SK-N-SH (cell line): ENCODE results near the gene FAM149A. TPM values are rescaled to one million over a fixed set of nuclear protein-coding genes. Genes with fewer than 3 reads are reported as not detected.

Experiments
- CTCF ChIA-PET: fragments of 300-600, 350-600 bp; formaldehyde crosslinking; extraction: SDS; loops from one replicate; lab custom pipeline; 2021; lab: Yijun Ruan, JAX
- POLR2A ChIA-PET: fragments of 350-600 bp; sonication (Branson Sonifier 250); formaldehyde crosslinking; extraction: SDS; loops from one replicate; lab custom pipeline; 2020; ENCODE audit warnings: antibody characterized with exemption, inconsistent platforms; lab: Yijun Ruan, JAX
- DNase-seq: peaks from one replicate; pipeline ENCODE4 v3.0.0; 2012
- H2AFZ ChIP-seq: fragments of 200-600 bp; sonication (generic); 2 replicates; pipeline ENCODE4 v1.8.1; 2016; ENCODE audit warnings: antibody characterized with exemption, mild to moderate bottlenecking, low read depth
- H3F3A ChIP-seq: fragments of 200-600 bp; sonication (generic); replicated peaks from 2 replicates; pipeline ENCODE3; 2016; ENCODE audit warnings: antibody characterized with exemption, mild to moderate bottlenecking; ENCODE audit not compliant: insufficient read depth
- H3K27ac ChIP-seq, 2 experiments: fragments of 200-500 bp in 1 of 2; fragments of 200-600 bp in 1 of 2; sonication (Bioruptor generic) in 1 of 2; sonication (generic), shearing (Covaris generic) in 1 of 2; 2 replicates each; pipeline versions ENCODE4 v1.5.1 to v1.6.1; 2014 to 2016; ENCODE audit warnings: low read depth in 2 of 2, inconsistent platforms in 1 of 2, low read length in 1 of 2, mild to moderate bottlenecking in 1 of 2, mixed read lengths in 1 of 2
- H3K27me3 ChIP-seq: fragments of 200-600 bp; sonication (generic), shearing (Covaris generic); 2 replicates; pipeline ENCODE4 v1.6.1; 2016; ENCODE audit warnings: mixed run types; ENCODE audit not compliant: insufficient read depth
- H3K36me3 ChIP-seq, 2 experiments: fragments of 200-500 bp in 1 of 2; fragments of 200-600 bp in 1 of 2; sonication (Bioruptor generic) in 1 of 2; sonication (generic) in 1 of 2; replicated peaks in 1 of 2; 2 replicates each; pipeline versions ENCODE3 to v1.5.1; 2014 to 2016; ENCODE audit warnings: low read length in 1 of 2, mild to moderate bottlenecking in 1 of 2; ENCODE audit not compliant: insufficient read depth in 2 of 2, control insufficient read depth in 1 of 2
- H3K4me1 ChIP-seq, 2 experiments: fragments of 200-500 bp in 1 of 2; fragments of 200-600 bp in 1 of 2; sonication (Bioruptor generic) in 1 of 2; sonication (generic), shearing (Covaris generic) in 1 of 2; 2 replicates each; pipeline versions ENCODE4 v1.5.1 to v1.6.1; 2014 to 2016; ENCODE audit warnings: low read depth in 1 of 2, low read length in 1 of 2, mixed run types in 1 of 2; ENCODE audit not compliant: insufficient read depth in 2 of 2, control insufficient read depth in 1 of 2
- H3K4me2 ChIP-seq: fragments of 200-600 bp; sonication (generic), shearing (Covaris generic); 2 replicates; pipeline ENCODE4 v1.6.1; 2017; ENCODE audit warnings: mixed run types
- H3K4me3 ChIP-seq, 2 experiments: fragments of 200-500 bp in 1 of 2; fragments of 200-600 bp in 1 of 2; sonication (Bioruptor generic) in 1 of 2; sonication (generic), shearing (Covaris generic) in 1 of 2; 2 replicates each; pipeline versions ENCODE4 v1.5.1 to v1.8.1; 2014 to 2016; ENCODE audit warnings: low read depth in 2 of 2, inconsistent platforms in 1 of 2, low read length in 1 of 2, mild to moderate bottlenecking in 1 of 2, mixed read lengths in 1 of 2, moderate library complexity in 1 of 2
- H3K79me2 ChIP-seq: fragments of 200-600 bp; sonication (generic); 2 replicates; pipeline ENCODE4 v1.8.1; 2017; ENCODE audit warnings: mild to moderate bottlenecking; ENCODE audit not compliant: insufficient read depth
- H3K9ac ChIP-seq: fragments of 200-600 bp; sonication (generic); 2 replicates; pipeline ENCODE4 v1.6.1; 2017; ENCODE audit warnings: mixed run types
- H3K9me2 ChIP-seq: fragments of 200-600 bp; sonication (generic); 2 replicates; pipeline ENCODE4 v1.6.1; 2017; ENCODE audit warnings: mixed run types
- H3K9me3 ChIP-seq: fragments of 200-600 bp; sonication (generic); 2 replicates; pipeline ENCODE4 v1.6.1; 2017; ENCODE audit warnings: mixed run types, mild to moderate bottlenecking, moderate library complexity
- H4K20me1 ChIP-seq: fragments of 200-600 bp; sonication (generic); 2 replicates; pipeline ENCODE4 v1.6.1; 2017; ENCODE audit warnings: mild to moderate bottlenecking, mixed run types; ENCODE audit not compliant: insufficient read depth
- CHD2 ChIP-seq: fragments of 150-350 bp; IDR thresholded peaks from 2 replicates; pipeline ENCODE4 v1.6.1; 2018; ENCODE audit warnings: low read length; ENCODE audit not compliant: partially characterized antibody
- EP300 ChIP-seq, 2 experiments: IDR thresholded peaks; 2 replicates each; pipeline versions ENCODE4 v1.4.0 to v1.6.1; 2012; ENCODE audit warnings: borderline replicate concordance in 1 of 2, low read depth in 1 of 2, low read length in 1 of 2
- GATA2 ChIP-seq: sonication (generic); formaldehyde crosslinking; IDR thresholded peaks from 2 replicates; pipeline ENCODE4 v1.5.0; 2020; ENCODE audit warnings: mild to moderate bottlenecking, missing genetic modification reagents
- MAX ChIP-seq: IDR thresholded peaks from 2 replicates; pipeline ENCODE4 v1.4.0; 2012; ENCODE audit warnings: low read depth
- NFIC ChIP-seq: IDR thresholded peaks from 2 replicates; pipeline ENCODE4 v1.4.0; 2012; ENCODE audit warnings: borderline replicate concordance
- NRF1 ChIP-seq: IDR thresholded peaks from 2 replicates; pipeline ENCODE4 v1.6.1; 2012; ENCODE audit warnings: low read depth, mild to moderate bottlenecking, low read length
- PBX3 ChIP-seq: IDR thresholded peaks from 2 replicates; pipeline ENCODE4; 2012
- POLR2AphosphoS5 ChIP-seq: IDR thresholded peaks from 2 replicates; pipeline ENCODE4 v1.6.1; 2012; ENCODE audit warnings: low read depth, low read length
- RCOR1 ChIP-seq: fragments of 150-350 bp; IDR thresholded peaks from 2 replicates; pipeline ENCODE4 v1.6.1; 2017; ENCODE audit warnings: antibody characterized with exemption, low read length
- RFX5 ChIP-seq: IDR thresholded peaks from 2 replicates; pipeline ENCODE4 v1.6.1; 2012; ENCODE audit warnings: mild to moderate bottlenecking, improper control_type of control experiment, low read length
- RXRA ChIP-seq: IDR thresholded peaks from 2 replicates; pipeline ENCODE4 v1.4.0; 2012; ENCODE audit warnings: low read depth, mild to moderate bottlenecking, borderline replicate concordance
- USF2 ChIP-seq: fragments of 150-350 bp; IDR thresholded peaks from 2 replicates; pipeline ENCODE4 v1.6.1; 2017; ENCODE audit warnings: antibody characterized with exemption, low read length, low read depth, borderline replicate concordance
- YY1 ChIP-seq: IDR thresholded peaks from 2 replicates; pipeline ENCODE4 v1.4.0; 2012; ENCODE audit warnings: low read depth, mild to moderate bottlenecking
- WGBS: methylation state at CpG from one replicate; pipeline ENCODE4 v1.1.6; 2017; ENCODE audit warnings: low lambda C conversion rate; 5-methylcytosine and 5-hydroxymethylcytosine counted together
- polyA plus RNA-seq, 3 experiments: library from polyadenylated mRNA; depleted of rRNA; stranded (reverse); fragments of >200 nt; gene quantifications; 2 replicates each; pipeline ENCODE4 v1.2.3, GENCODE V29; 2012

The FAM149A gene
- polyA plus RNA-seq, 1 of the 3 experiments (the other 2 are of a cell fraction), result 0.38 TPM

- POLR2A ChIA-PET, result no interaction called here
- Histone ChIP-seq H3K27me3 (no peaks in the 10 kb centered on the region), H3K9ac (no peak overlapping the region), H3K9me2 (no peaks in the 10 kb centered on the region), H3K4me3 (no peak overlapping the region), H3K4me1 (no peaks in the 10 kb centered on the region), H2AFZ (no peak overlapping the region), H3K79me2 (no peaks in the 10 kb centered on the region), H3K9me3 (no peaks in the 10 kb centered on the region), H3F3A (no peaks in the 10 kb centered on the region), H3K4me2 (no peak overlapping the region)
- no peak for DNase-seq
- WGBS, result 87% methylated on average over 11 of the region's 13 CpGs
- TF ChIP-seq NRF1, result no peak
- TF ChIP-seq, all 33 proteins: peak for 0
- CTCF ChIA-PET, result interaction anchor here (1.4 kb wide), 1 partner anchor 15 kb away, joined by 4 read pairs; no protein-coding TSS in a partner anchor
- H4K20me1 ChIP-seq, result no peaks in the 10 kb centered on the region
- H3K36me3 ChIP-seq, result no peaks in the 10 kb centered on the region
- H3K27ac ChIP-seq, result no peak overlapping the region
Measured at GRCh38 chr4:186170966-186171365, 66.5 kb downstream of the FAM149A start.

- no CpG with 5 or more reads among the region's 8 CpGs for WGBS
- H3K79me2 ChIP-seq, result no peaks in the 10 kb centered on the region
- ChIA-PET CTCF (no interaction called here), POLR2A (no interaction called here)
- no peak overlapping the region for H3K4me3 ChIP-seq
- no peak for DNase-seq
- no peak overlapping the region for H2AFZ ChIP-seq
- no peaks in the 10 kb centered on the region for H3K27me3 ChIP-seq
- no peaks in the 10 kb centered on the region for H3K9me3 ChIP-seq
- no peak overlapping the region for H3K27ac ChIP-seq
- H3K4me1 ChIP-seq, result no peaks in the 10 kb centered on the region
- H3K9ac ChIP-seq, result no peak overlapping the region
- no peak overlapping the region for H3K4me2 ChIP-seq
- no peaks in the 10 kb centered on the region for H3K36me3 ChIP-seq
- no peaks in the 10 kb centered on the region for H4K20me1 ChIP-seq
- no peaks in the 10 kb centered on the region for H3K9me2 ChIP-seq
- no peaks in the 10 kb centered on the region for H3F3A ChIP-seq
- TF ChIP-seq POLR2AphosphoS5, result no peak
- no peak for TF ChIP-seq RFX5
- TF ChIP-seq YY1, result no peak
- no peak for TF ChIP-seq NFIC
- TF ChIP-seq PBX3, result no peak
- no peak for TF ChIP-seq USF2
- TF ChIP-seq EP300 (IDR thresholded peaks at IDR 0.05; ENCODE audit: borderline replicate concordance in 1 of 2, low read depth in 1 of 2, low read length in 1 of 2), result no peak
Measured at GRCh38 chr4:186172546-186172945, 68.0 kb downstream of the FAM149A start.

GRCh38 chr4:186188107-186188506 is 83.6 kb downstream of the FAM149A start:
- Histone ChIP-seq H3K79me2 (peaks cover 10% of the 10 kb centered on the region), H3K27ac (no peak overlapping the region), H3K4me1 (peaks cover 0 to 8% of the 10 kb centered on the region in 2 experiments; a peak in 3 of 4 replicates), H3F3A (peaks cover 9% of the 10 kb centered on the region), H3K27me3 (no peaks in the 10 kb centered on the region), H3K9ac (no peak overlapping the region), H3K36me3 (no peaks in the 10 kb centered on the region), H4K20me1 (no peaks in the 10 kb centered on the region), H3K9me2 (no peaks in the 10 kb centered on the region), H2AFZ (no peak overlapping the region), H3K4me3 (no peak overlapping the region), H3K9me3 (no peaks in the 10 kb centered on the region), H3K4me2 (no peak overlapping the region)
- DNase-seq, result no peak
- ChIA-PET CTCF (interaction anchor here (1.1 kb wide), 1 partner anchor 11 kb away, joined by 3 read pairs; no protein-coding TSS in a partner anchor), POLR2A (no interaction called here)
- 66% methylated on average over 3 of the region's 3 CpGs for WGBS
- TF ChIP-seq NFIC, result no peak
- TF ChIP-seq GATA2, result no peak
- TF ChIP-seq EP300 (IDR thresholded peaks at IDR 0.05; ENCODE audit: borderline replicate concordance in 1 of 2, low read depth in 1 of 2, low read length in 1 of 2), result no peak
- no peak for TF ChIP-seq MAX
- TF ChIP-seq RXRA, result no peak
- TF ChIP-seq RCOR1, result no peak
- TF ChIP-seq CHD2, result no peak
